Liver (tissue), 9 donors: Measurements from ENCODE around the gene EP400. TPM values are rescaled to one million over a fixed set of nuclear protein-coding genes. Genes with fewer than 3 reads are reported as not detected.

Experiments
- DNase-seq: peaks from one replicate; pipeline ENCODE4 v3.0.0-alpha.2; 2017; ENCODE audit warnings: low spot score
- H3K27ac ChIP-seq, 2 donors: one replicate each; pipeline ENCODE4 v1.7.0; 2013; ENCODE audit warnings: inconsistent platforms in 2 of 2, low read length in 2 of 2, control low read depth in 1 of 2, low read depth in 1 of 2, mild to moderate bottlenecking in 1 of 2
- H3K27me3 ChIP-seq, 4 donors: one replicate each; pipeline versions ENCODE4 v1.6.1 to v1.7.0; 2013; ENCODE audit warnings: low read length in 3 of 4, inconsistent platforms in 1 of 4, mild to moderate bottlenecking in 1 of 4, moderate library complexity in 1 of 4; ENCODE audit not compliant: control insufficient read depth in 4 of 4, insufficient read depth in 4 of 4
- H3K36me3 ChIP-seq, 4 donors: one replicate each; pipeline versions ENCODE4 v1.6.1 to v1.7.0; 2013; ENCODE audit warnings: low read length in 3 of 4, mild to moderate bottlenecking in 3 of 4, low read depth in 1 of 4, moderate library complexity in 1 of 4; ENCODE audit not compliant: control insufficient read depth in 4 of 4, insufficient read depth in 3 of 4
- H3K4me1 ChIP-seq, 4 donors: one replicate each; pipeline versions ENCODE4 v1.6.1 to v1.7.0; 2013; ENCODE audit warnings: low read length in 3 of 4, mild to moderate bottlenecking in 3 of 4, moderate library complexity in 1 of 4; ENCODE audit not compliant: control insufficient read depth in 4 of 4, insufficient read depth in 4 of 4
- H3K4me3 ChIP-seq, 3 donors: one replicate each; pipeline versions ENCODE4 v1.6.1 to v1.7.0; 2013; ENCODE audit warnings: low read length in 3 of 3, control low read depth in 1 of 3, low read depth in 1 of 3, mild to moderate bottlenecking in 1 of 3
- H3K9ac ChIP-seq, 2 donors: one replicate each; pipeline ENCODE4 v1.7.0; 2013; ENCODE audit warnings: low read length in 2 of 2, mild to moderate bottlenecking in 2 of 2, moderate library complexity in 2 of 2, control low read depth in 1 of 2, low read depth in 1 of 2
- H3K9me3 ChIP-seq, 4 donors: one replicate each; pipeline versions ENCODE4 v1.6.1 to v1.7.0; 2013; ENCODE audit warnings: low read length in 3 of 4; ENCODE audit not compliant: control insufficient read depth in 4 of 4
- ATF3 ChIP-seq: IDR thresholded peaks from 2 replicates; pipeline ENCODE4 v1.6.1; 2016; ENCODE audit warnings: antibody characterized with exemption
- CTCF ChIP-seq: fragments of 150-350 bp; IDR thresholded peaks from 2 replicates; pipeline ENCODE4 v1.5.1; 2017; ENCODE audit warnings: improper control_type of control experiment, low read depth, low read length; ENCODE audit not compliant: missing input control
- EGR1 ChIP-seq, 2 donors: IDR thresholded peaks; 2 replicates each; pipeline ENCODE4 v1.6.1; 2016 to 2018; ENCODE audit warnings: antibody characterized with exemption in 2 of 2, low read depth in 2 of 2
- GABPA ChIP-seq, 2 donors: IDR thresholded peaks in 1 of 2; conservative IDR thresholded peaks in 1 of 2; 2 replicates each; pipeline ENCODE4 v1.6.1; 2016; ENCODE audit warnings: antibody characterized with exemption in 2 of 2, mild to moderate bottlenecking in 1 of 2, moderate library complexity in 1 of 2
- HNF4A ChIP-seq, 2 donors: conservative IDR thresholded peaks; 2 replicates each; pipeline ENCODE4 v1.6.1; 2016; ENCODE audit warnings: antibody characterized with exemption in 2 of 2, mild to moderate bottlenecking in 2 of 2
- HNF4G ChIP-seq: IDR thresholded peaks from 2 replicates; pipeline ENCODE4 v1.6.1; 2016; ENCODE audit warnings: antibody characterized with exemption
- JUND ChIP-seq, 2 donors: IDR thresholded peaks; 2 replicates each; pipeline ENCODE4 v1.6.1; 2016; ENCODE audit warnings: antibody characterized with exemption in 2 of 2
- MAX ChIP-seq: IDR thresholded peaks from 2 replicates; pipeline ENCODE4 v1.6.1; 2016; ENCODE audit warnings: antibody characterized with exemption
- RAD21 ChIP-seq, 2 donors: IDR thresholded peaks; 2 replicates each; pipeline ENCODE4 v1.6.1; 2016; ENCODE audit warnings: antibody characterized with exemption in 2 of 2, mild to moderate bottlenecking in 2 of 2
- REST ChIP-seq: IDR thresholded peaks from 2 replicates; pipeline ENCODE4 v1.6.1; 2016; ENCODE audit warnings: antibody characterized with exemption, mild to moderate bottlenecking
- SP1 ChIP-seq: IDR thresholded peaks from 2 replicates; pipeline ENCODE4 v1.6.1; 2018; ENCODE audit warnings: antibody characterized with exemption, mild to moderate bottlenecking
- TAF1 ChIP-seq: conservative IDR thresholded peaks from 2 replicates; pipeline ENCODE4 v1.6.1; 2016; ENCODE audit warnings: antibody characterized with exemption, mild to moderate bottlenecking
- YY1 ChIP-seq: IDR thresholded peaks from 2 replicates; pipeline ENCODE4 v1.6.1; 2016; ENCODE audit warnings: antibody characterized with exemption, mild to moderate bottlenecking
- WGBS: extraction: QIAGEN DNeasy Blood & Tissue Kit; methylation state at CpG from one replicate; pipeline ENCODE4 v1.1.7; 2013; 5-methylcytosine and 5-hydroxymethylcytosine counted together
- polyA plus RNA-seq, 2 donors: library from polyadenylated mRNA; stranded (reverse) in 1 of 2; unstranded in 1 of 2; fragments of 200-250 nt in 1 of 2; fragments of >200 nt in 1 of 2; fragmentation: Nextera tagmentation in 1 of 2; extraction: Ambion mirVana in 1 of 2; gene quantifications; one replicate each; pipeline versions ENCODE4 v1.2.1 to v1.2.3, GENCODE V29; 2013 to 2015
- total RNA-seq, 2 donors: library from RNA; depleted of rRNA; stranded (reverse); fragments of >200 nt; gene quantifications; one replicate each; pipeline ENCODE4 v1.2.3, GENCODE V29; 2014
- donor health status: healthy.
- donor health status: healthy.
- donor health status: healthy.
- donor health status: healthy.
- donor health status: healthy.

The EP400 gene
- total and polyA plus RNA-seq, 4 donors = 4.7 to 12.4 (median 7.1) TPM

GRCh38 chr12:132069336-132069985 is 119.7 kb downstream of the EP400 start:
- H3K9ac ChIP-seq = no peak overlapping the region
- DNase-seq = no peak
- H3K9me3 ChIP-seq = no peaks in the 10 kb centered on the region
- H3K4me3 ChIP-seq = no peak overlapping the region
- TF ChIP-seq REST = no peak
- H3K4me1 ChIP-seq = no peaks in the 10 kb centered on the region
- H3K27ac ChIP-seq = no peak overlapping the region
- WGBS = 99% methylated on average over 26 of the region's 26 CpGs
- H3K36me3 ChIP-seq = peaks cover 11 to 70% (median 27%) of the 10 kb centered on the region in 4 donors
- H3K27me3 ChIP-seq = no peaks in the 10 kb centered on the region

GRCh38 chr12:132070298-132070697 is 120.6 kb downstream of the EP400 start:
- Histone ChIP-seq H3K4me1 (no peaks in the 10 kb centered on the region), H3K27ac (no peak overlapping the region), H3K9ac (no peak overlapping the region), H3K36me3 (peaks cover 11 to 68% (median 27%) of the 10 kb centered on the region in 4 donors), H3K4me3 (no peak overlapping the region), H3K9me3 (no peaks in the 10 kb centered on the region), H3K27me3 (no peaks in the 10 kb centered on the region)
- DNase-seq = no peak
- TF ChIP-seq YY1 = no peak
- TF ChIP-seq HNF4A (conservative IDR thresholded peaks at IDR 0.05) = no peak
- no peak for TF ChIP-seq GABPA (IDR thresholded peaks at IDR 0.05 in 1 of 2, conservative IDR thresholded peaks at IDR 0.05 in 1 of 2)
- TF ChIP-seq HNF4G = no peak
- no peak for TF ChIP-seq ATF3
- no peak for TF ChIP-seq RAD21 (IDR thresholded peaks at IDR 0.05)
- TF ChIP-seq EGR1 (IDR thresholded peaks at IDR 0.05; ENCODE audit: low read depth in 2 of 2) = no peak
- no peak for TF ChIP-seq JUND (IDR thresholded peaks at IDR 0.05)
- no peak for TF ChIP-seq TAF1
- no peak for TF ChIP-seq REST
- TF ChIP-seq MAX = no peak
- TF ChIP-seq CTCF = no peak
- TF ChIP-seq SP1 = no peak
- 94% methylated on average over 8 of the region's 8 CpGs for WGBS
